HG03469 (cell line): ENCODE data around the gene ZNF776.
"Not testable (repeated sequence)": the region's sequence is repeated elsewhere in the genome, so short reads cannot be mapped to it uniquely, and the experiment has no call there.

Source experiments
- ATAC-seq: cut with Tn5 transposase; IDR thresholded peaks from one replicate; pipeline ENCODE4 v1.9.1; 2021; ENCODE audit warnings: mild to moderate bottlenecking, moderate library complexity, moderate number of reproducible peaks; ENCODE audit not compliant: unreplicated experiment

Gene ZNF776

DNA sequence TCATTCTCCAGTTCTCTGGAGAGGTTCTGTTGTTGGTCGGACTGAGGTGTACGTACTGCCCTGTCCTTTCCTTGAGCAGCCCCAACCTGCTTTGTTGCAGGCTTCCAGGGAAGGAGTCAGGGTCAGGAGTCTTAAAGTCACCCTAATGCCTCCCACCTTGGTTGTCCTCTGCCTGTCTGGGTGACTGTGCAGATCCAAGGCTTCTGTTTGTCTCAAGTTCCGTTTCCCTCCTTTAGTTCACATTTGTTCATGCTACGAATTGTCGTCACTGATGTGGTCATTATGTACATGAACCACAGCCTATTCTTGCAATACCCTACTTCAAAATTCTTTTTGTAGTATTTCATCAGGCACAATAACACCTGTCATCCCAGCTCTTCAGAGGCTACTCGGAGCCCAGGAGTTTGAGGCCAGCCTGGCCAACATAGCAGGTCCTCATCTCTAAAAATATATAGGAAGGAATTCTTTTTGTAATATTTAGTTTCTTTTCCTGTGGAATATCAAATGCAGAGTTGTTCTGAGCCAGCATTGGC lies 30.2 kb downstream of the ZNF776 start:
- ATAC-seq, result no peak

- ATAC-seq, result no peak
Measured at GRCh38 chr19:57778336-57778735, 31.7 kb downstream of the ZNF776 start.

GRCh38 chr19:57779220-57779845 lies 32.7 kb downstream of the ZNF776 start:
- no peak for ATAC-seq

DNA sequence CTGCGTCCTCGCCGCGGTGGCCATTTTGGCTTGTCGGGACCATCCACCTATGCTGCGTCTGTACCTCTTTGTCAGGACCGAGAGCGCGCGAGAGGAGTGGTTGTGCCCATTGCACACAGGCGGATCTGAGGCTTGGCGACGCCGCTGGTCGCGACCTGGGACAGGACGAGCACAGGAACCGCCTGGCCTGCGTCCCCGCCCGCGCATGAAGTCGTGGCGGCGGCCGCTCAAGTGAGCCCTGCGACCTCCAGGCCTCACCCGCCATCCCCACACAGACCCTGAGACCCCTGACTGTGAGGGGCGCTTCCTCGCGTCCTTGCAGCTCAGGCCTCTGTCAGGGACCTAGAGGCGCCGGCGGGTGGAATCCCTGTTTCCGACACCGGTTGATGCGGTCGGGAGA lies 39.7 kb downstream of the ZNF776 start:
- no peak for ATAC-seq

DNA sequence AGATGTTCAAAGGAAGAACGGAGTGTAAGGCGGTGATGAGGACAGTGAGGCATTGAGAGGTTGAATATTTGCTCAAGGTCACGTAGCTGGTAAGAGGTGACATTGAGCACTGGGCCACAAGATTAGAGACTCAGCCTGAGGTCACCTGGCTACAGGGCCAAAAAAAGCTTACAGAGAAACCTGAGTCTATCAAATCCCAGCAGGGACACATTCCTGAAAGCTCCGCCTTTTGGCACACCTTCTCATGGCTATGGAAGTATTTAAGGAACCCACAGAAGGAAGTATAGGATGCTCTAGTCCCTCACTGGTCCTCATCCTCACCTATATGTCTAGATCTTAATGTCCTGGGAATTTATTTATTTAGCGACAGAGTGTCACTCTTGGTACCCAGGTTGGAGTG lies 40.3 kb downstream of the ZNF776 start:
- no peak for ATAC-seq

GRCh38 chr19:57788114-57788692 lies 41.6 kb downstream of the ZNF776 start:
- ATAC-seq, result no peak

DNA sequence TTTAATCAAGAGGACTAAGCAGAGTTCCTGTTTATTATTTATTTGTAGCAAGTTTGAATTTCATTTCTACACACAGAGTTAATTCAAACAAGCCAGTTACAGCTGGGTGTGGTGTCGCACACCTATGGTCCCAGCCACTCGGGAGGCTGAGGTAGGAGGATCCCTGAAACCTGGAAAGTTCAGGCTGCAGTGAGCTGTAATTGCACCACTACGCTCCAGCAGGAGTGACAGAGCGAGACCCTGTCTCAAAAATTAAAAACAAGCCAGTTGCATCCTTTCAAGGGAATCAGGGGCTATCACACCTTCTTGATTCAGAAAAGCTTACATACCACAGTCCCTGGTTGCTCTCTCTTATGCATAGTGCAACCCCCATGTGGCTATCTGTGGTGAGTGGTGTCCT lies 42.7 kb downstream of the ZNF776 start:
- no peak for ATAC-seq

DNA sequence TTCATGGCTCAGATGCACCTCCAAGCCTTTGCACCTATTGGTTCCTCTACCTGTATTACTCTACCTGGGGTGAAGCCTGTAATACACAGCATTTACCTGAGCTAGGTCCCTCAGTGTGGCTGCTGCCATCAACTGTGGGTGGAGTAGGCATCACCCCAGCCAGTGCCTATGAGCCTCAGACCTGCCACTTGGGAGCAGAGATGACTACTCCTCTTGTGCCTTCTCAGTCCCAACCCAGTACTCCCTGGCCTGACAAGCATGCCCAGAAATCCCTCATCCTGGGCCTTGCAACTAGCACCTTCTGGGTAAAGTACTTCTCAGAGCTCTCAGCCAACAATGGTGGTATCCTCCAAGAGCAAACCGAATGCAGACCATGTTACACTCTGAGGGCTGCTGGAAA lies 50.0 kb downstream of the ZNF776 start:
- ATAC-seq, result not testable (repeated sequence)

DNA sequence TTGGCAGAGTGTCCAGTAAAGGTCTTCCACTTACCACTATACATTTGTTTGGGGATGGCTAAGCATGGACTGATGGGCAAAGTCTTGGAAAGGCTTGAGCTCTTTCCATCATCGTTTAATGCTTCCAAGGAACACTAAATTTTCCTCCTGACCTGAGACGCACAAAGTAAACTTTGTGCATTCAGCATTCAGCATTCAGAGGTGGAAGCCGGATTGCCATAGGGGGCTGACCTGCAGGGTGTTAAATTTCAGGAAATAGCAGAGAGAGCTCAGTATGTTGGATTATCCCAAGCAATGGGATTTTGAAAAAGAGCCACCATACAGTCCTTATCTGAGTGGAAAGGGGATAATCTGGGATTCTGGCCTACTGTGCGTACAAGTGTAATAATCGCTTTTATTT lies 54.1 kb downstream of the ZNF776 start:
- no peak for ATAC-seq

DNA sequence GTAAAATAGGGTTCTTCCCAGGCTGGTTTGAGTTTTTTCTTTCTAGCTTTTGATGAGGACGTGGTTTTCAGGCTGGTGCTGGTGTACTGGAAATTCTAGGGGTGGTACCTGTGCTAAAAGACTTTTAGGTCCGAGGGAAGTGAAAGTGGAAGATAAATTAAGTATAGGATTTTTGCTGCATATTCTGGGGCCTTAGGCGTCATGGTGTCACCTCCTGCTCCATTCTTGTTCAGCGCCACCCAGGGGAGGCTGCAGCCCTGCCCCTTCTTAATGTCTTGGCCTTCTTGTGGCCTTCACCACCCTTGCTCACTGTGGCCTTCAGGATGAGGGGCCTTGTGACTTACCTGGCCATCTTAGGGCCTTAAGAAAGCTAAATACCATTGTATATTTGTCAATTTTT lies 55.7 kb downstream of the ZNF776 start:
- no peak for ATAC-seq

DNA sequence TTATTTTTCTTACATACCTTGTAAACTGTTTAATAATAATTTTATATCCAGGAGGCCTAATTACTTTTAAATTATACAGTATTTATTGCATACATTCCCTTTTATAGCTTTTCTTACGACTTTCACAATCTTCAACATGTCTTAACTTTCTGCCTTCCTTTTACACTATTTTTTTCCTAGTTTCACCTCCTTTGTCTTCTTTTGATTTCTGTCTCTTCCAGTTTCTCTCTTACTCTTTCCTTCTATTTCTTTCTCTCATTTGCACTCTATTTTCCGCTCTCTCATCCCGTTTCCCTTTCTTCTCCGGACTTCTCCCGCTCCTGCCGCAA lies 56.6 kb downstream of the ZNF776 start:
- ATAC-seq, result no peak

DNA sequence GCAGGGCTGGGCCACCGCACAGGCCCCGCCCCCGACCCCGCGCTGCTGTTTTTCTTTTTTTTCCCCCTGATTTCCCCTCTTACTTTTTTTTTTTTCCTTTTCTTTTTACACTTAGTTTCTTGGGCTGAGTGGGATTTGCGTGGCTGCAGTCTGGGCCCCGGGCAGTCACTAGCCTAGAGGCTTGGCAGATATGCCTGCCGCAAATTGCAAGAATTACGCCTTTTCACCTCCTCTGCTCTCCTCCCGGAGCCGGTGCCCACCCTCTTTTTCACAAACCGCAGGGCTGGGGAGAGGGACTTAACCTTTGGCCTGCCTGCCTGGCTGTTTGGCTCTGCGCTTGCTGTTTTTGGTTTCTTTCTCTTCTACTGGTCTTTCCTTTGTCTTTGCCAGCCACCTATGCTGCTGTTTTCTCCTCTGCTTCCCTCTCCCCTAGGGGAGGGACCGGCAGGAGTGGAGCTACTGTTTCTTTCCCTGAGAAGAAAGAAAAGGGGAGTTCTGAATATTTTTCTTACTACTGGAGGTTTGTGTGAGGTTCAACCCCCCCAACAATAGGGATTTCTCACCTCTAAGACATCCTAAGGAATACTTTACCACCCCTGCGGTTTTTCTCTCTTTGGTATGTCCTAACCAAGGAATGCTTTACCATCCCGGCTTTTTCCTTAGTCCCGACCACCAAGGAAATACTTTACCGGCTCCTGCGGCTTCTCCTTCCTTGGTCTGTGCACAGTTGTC lies 57.1 kb downstream of the ZNF776 start:
- no peak for ATAC-seq

GRCh38 chr19:57807541-57807940 lies 60.9 kb downstream of the ZNF776 start:
- ATAC-seq, result no peak
